Measurements from ENCODE around the gene ODF2. TPM values are rescaled to one million over a fixed set of nuclear protein-coding genes. Genes with fewer than 3 reads are reported as not detected.
"Not testable (repeated sequence)": the region's sequence is repeated elsewhere in the genome, so short reads cannot be mapped to it uniquely, and the experiment has no call there.

The ODF2 gene
- total RNA-seq, 1 donor from 2014 or later, result 83.8 TPM

DNA sequence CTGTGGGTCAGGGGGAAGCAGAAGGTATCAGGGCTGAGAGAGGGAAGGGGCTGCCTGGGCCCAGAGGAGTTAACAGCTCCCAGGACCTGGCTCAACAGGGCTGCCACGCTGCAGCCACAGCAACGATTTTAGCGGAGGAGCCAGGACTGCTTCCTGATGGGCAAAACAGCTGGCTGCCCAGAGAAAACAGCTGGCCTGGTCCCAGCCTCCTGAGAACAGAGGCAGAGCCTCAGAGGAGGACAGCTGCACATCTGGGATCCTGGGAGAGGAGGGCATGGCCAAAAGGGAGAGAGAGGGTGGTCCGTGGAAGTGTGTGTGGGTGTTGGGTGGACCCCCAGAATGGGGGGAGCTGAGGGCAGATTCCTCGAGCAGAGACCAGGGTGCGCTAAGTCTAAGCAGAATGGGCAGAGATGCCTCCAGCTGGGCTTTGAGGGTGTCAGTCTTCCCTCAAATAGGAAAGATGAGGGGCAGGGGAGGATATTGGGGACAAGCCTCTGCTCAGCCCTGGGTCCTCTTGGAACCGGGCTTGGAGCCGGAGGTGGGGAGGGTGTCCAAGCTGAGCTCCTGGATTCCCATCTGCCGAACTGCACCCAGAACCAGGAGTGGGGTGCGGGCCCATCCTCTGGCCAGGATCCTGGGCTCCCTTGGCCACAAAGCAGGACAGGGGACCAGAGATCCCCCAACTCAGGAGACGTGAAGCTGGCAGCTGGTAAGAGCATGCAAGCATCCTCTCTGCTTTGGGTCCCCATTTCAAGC, 44.3 kb upstream of the ODF2 start:
- peaks cover 18% of the 10 kb centered on the region for H3K27me3 Mint-ChIP-seq (ENCODE audit: unreplicated experiment)
- no peak overlapping the region for H3K4me3 Mint-ChIP-seq (ENCODE audit: unreplicated experiment)
- peaks cover 11% of the 10 kb centered on the region for H3K4me1 Mint-ChIP-seq (ENCODE audit: unreplicated experiment)
- H3K27ac Mint-ChIP-seq (ENCODE audit: unreplicated experiment), result no peak overlapping the region
- H3K36me3 Mint-ChIP-seq (ENCODE audit: low read depth, unreplicated experiment), result no peaks in the 10 kb centered on the region
- H3K9me3 Mint-ChIP-seq (ENCODE audit: unreplicated experiment), result no peaks in the 10 kb centered on the region
- TF ChIP-seq, protein P1, sequence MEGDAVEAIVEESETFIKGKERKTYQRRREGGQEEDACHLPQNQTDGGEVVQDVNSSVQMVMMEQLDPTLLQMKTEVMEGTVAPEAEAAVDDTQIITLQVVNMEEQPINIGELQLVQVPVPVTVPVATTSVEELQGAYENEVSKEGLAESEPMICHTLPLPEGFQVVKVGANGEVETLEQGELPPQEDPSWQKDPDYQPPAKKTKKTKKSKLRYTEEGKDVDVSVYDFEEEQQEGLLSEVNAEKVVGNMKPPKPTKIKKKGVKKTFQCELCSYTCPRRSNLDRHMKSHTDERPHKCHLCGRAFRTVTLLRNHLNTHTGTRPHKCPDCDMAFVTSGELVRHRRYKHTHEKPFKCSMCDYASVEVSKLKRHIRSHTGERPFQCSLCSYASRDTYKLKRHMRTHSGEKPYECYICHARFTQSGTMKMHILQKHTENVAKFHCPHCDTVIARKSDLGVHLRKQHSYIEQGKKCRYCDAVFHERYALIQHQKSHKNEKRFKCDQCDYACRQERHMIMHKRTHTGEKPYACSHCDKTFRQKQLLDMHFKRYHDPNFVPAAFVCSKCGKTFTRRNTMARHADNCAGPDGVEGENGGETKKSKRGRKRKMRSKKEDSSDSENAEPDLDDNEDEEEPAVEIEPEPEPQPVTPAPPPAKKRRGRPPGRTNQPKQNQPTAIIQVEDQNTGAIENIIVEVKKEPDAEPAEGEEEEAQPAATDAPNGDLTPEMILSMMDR (IDR thresholded peaks at IDR 0.05; ENCODE audit: unreplicated experiment), result no peak
- DNase-seq (ENCODE audit: low spot score), result no peak

DNA sequence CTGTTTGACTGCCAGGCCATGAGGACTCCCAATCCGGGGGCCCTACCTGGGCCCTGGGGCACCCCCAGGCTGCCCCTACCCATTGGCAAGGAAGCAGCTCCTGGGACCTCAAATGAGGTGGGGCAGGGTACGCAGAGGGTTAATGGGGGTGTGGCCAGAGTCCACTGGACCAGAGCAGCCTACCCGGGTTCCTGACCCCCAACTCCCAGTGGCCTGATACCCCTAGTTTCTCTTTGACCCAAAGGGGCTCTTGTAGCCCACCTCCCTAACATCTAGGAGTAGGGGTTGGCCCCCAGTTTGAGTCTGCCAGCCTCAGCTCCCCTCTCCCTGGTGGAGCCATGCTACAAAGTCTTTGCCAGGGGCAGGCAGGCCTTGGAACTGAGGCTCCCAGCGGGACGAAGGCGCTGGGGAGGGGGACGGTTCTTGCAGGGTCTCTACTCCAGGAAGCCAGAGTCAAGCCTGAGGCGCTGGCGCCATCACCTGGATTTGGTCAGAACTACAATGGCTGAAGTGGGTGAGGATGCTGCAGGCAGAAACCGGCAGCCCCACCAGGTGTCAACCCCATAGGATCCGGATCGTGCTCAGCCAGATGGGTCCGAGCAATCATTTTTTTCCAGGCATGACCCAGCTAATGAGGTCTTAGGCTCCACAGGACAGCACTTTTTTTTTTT, 43.6 kb upstream of the ODF2 start:
- Mint-ChIP-seq H3K9me3 (ENCODE audit: unreplicated experiment) (no peaks in the 10 kb centered on the region), H3K36me3 (ENCODE audit: low read depth, unreplicated experiment) (no peaks in the 10 kb centered on the region), H3K27me3 (ENCODE audit: unreplicated experiment) (peaks cover 18% of the 10 kb centered on the region), H3K27ac (ENCODE audit: unreplicated experiment) (no peak overlapping the region), H3K4me3 (ENCODE audit: unreplicated experiment) (no peak overlapping the region), H3K4me1 (ENCODE audit: unreplicated experiment) (peaks cover 11% of the 10 kb centered on the region)
- peak; percentile 94 for DNase-seq (ENCODE audit: low spot score)
- TF ChIP-seq, protein P1 (IDR thresholded peaks at IDR 0.05; ENCODE audit: unreplicated experiment), result peak; percentile 75

DNA sequence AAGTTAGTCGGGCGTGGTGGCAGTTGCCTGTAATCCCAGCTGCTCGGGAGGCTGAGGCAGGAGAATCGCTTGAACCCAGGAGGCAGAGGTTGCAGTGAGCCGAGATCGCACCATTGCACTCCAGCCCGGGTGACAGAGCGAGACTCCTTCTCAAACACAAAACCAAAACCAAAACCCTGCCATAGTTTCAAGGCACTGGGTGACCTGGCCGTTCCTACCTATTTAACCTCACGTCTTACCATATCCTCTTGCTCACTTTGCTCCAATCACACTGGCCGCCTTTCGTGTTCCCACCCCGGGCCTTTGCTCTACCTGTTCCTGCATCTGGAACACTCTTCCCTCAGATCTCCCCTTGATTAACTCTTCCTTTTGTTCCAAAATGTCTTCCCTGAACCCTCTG, 42.1 kb upstream of the ODF2 start:
- DNase-seq (ENCODE audit: low spot score); H3K4me3 Mint-ChIP-seq (ENCODE audit: unreplicated experiment); H3K36me3 Mint-ChIP-seq (ENCODE audit: low read depth, unreplicated experiment); H3K9me3 Mint-ChIP-seq (ENCODE audit: unreplicated experiment); H3K27ac Mint-ChIP-seq (ENCODE audit: unreplicated experiment): not testable (repeated sequence)
- H3K4me1 Mint-ChIP-seq (ENCODE audit: unreplicated experiment), result peaks cover 11% of the 10 kb centered on the region
- H3K27me3 Mint-ChIP-seq (ENCODE audit: unreplicated experiment), result peaks cover 15% of the 10 kb centered on the region

DNA sequence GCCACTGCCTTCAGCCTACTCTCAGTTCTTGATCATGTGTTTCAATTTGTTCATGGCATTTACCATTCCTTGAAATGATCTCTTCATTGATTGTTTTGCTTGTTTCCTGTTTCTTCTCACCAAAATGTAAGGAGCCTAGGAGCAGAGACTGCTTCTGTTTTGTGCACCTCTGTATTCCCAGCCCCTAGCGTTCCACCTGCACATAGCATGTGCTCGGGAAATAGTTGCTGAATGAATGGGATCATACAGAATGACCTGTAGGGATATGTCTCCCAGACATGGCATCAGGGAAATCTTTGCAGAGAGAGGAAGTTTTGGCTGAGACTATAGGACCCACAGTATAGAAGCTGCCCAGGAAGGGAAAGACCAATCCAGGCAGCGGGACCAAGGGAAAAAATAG, 41.3 kb upstream of the ODF2 start:
- Mint-ChIP-seq H3K27me3 (ENCODE audit: unreplicated experiment) (peaks cover 14% of the 10 kb centered on the region), H3K4me3 (ENCODE audit: unreplicated experiment) (no peak overlapping the region), H3K4me1 (ENCODE audit: unreplicated experiment) (peaks cover 11% of the 10 kb centered on the region), H3K9me3 (ENCODE audit: unreplicated experiment) (no peaks in the 10 kb centered on the region), H3K36me3 (ENCODE audit: low read depth, unreplicated experiment) (no peaks in the 10 kb centered on the region), H3K27ac (ENCODE audit: unreplicated experiment) (no peak overlapping the region)
- TF ChIP-seq, protein P1 (IDR thresholded peaks at IDR 0.05; ENCODE audit: unreplicated experiment), result peak; percentile 20
- no peak for DNase-seq (ENCODE audit: low spot score)

DNA sequence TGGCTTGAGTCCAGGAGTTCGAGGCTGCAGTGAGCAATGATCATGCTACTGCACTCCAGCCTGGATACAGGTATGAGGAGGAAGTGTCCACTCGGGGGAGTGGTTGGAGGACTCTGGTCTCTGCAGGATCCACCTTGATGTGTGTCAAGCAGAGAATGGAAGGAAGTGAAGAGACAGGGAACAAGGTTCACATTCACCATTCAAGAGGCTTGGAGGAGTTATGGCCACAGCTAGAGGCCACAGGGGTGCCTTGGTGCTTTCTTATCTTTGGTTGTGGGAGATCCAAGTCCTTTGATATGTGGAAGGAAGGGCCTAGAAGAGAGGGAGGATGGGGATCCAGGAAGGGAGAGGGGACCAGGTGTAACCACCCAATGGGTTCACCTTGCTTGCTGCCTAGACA, 40.5 kb upstream of the ODF2 start:
- no peak overlapping the region for H3K4me3 Mint-ChIP-seq (ENCODE audit: unreplicated experiment)
- TF ChIP-seq, protein P1 (IDR thresholded peaks at IDR 0.05; ENCODE audit: unreplicated experiment), result no peak
- H3K9me3 Mint-ChIP-seq (ENCODE audit: unreplicated experiment), result no peaks in the 10 kb centered on the region
- H3K36me3 Mint-ChIP-seq (ENCODE audit: low read depth, unreplicated experiment), result no peaks in the 10 kb centered on the region
- H3K27ac Mint-ChIP-seq (ENCODE audit: unreplicated experiment), result no peak overlapping the region
- peaks cover 11% of the 10 kb centered on the region for H3K4me1 Mint-ChIP-seq (ENCODE audit: unreplicated experiment)
- DNase-seq (ENCODE audit: low spot score), result no peak
- peaks cover 12% of the 10 kb centered on the region for H3K27me3 Mint-ChIP-seq (ENCODE audit: unreplicated experiment)
